Liver (tissue), 9 donors: ENCODE results near the gene ESRRB. TPM values are rescaled to one million over a fixed set of nuclear protein-coding genes. Genes with fewer than 3 reads are reported as not detected.

Experiments
- DNase-seq: peaks from one replicate; pipeline ENCODE4 v3.0.0-alpha.2; 2017; ENCODE audit warnings: low spot score
- H3K27ac ChIP-seq, 2 donors: one replicate each; pipeline ENCODE4 v1.7.0; 2013; ENCODE audit warnings: inconsistent platforms in 2 of 2, low read length in 2 of 2, control low read depth in 1 of 2, low read depth in 1 of 2, mild to moderate bottlenecking in 1 of 2
- H3K27me3 ChIP-seq, 4 donors: one replicate each; pipeline versions ENCODE4 v1.6.1 to v1.7.0; 2013; ENCODE audit warnings: low read length in 3 of 4, inconsistent platforms in 1 of 4, mild to moderate bottlenecking in 1 of 4, moderate library complexity in 1 of 4; ENCODE audit not compliant: control insufficient read depth in 4 of 4, insufficient read depth in 4 of 4
- H3K36me3 ChIP-seq, 4 donors: one replicate each; pipeline versions ENCODE4 v1.6.1 to v1.7.0; 2013; ENCODE audit warnings: low read length in 3 of 4, mild to moderate bottlenecking in 3 of 4, low read depth in 1 of 4, moderate library complexity in 1 of 4; ENCODE audit not compliant: control insufficient read depth in 4 of 4, insufficient read depth in 3 of 4
- H3K4me1 ChIP-seq, 4 donors: one replicate each; pipeline versions ENCODE4 v1.6.1 to v1.7.0; 2013; ENCODE audit warnings: low read length in 3 of 4, mild to moderate bottlenecking in 3 of 4, moderate library complexity in 1 of 4; ENCODE audit not compliant: control insufficient read depth in 4 of 4, insufficient read depth in 4 of 4
- H3K4me3 ChIP-seq, 3 donors: one replicate each; pipeline versions ENCODE4 v1.6.1 to v1.7.0; 2013; ENCODE audit warnings: low read length in 3 of 3, control low read depth in 1 of 3, low read depth in 1 of 3, mild to moderate bottlenecking in 1 of 3
- H3K9ac ChIP-seq, 2 donors: one replicate each; pipeline ENCODE4 v1.7.0; 2013; ENCODE audit warnings: low read length in 2 of 2, mild to moderate bottlenecking in 2 of 2, moderate library complexity in 2 of 2, control low read depth in 1 of 2, low read depth in 1 of 2
- H3K9me3 ChIP-seq, 4 donors: one replicate each; pipeline versions ENCODE4 v1.6.1 to v1.7.0; 2013; ENCODE audit warnings: low read length in 3 of 4; ENCODE audit not compliant: control insufficient read depth in 4 of 4
- CTCF ChIP-seq: fragments of 150-350 bp; IDR thresholded peaks from 2 replicates; pipeline ENCODE4 v1.5.1; 2017; ENCODE audit warnings: improper control_type of control experiment, low read depth, low read length; ENCODE audit not compliant: missing input control
- FOXA2 ChIP-seq: IDR thresholded peaks from 2 replicates; pipeline ENCODE4 v1.6.1; 2016; ENCODE audit warnings: antibody characterized with exemption
- GABPA ChIP-seq, 2 donors: IDR thresholded peaks in 1 of 2; conservative IDR thresholded peaks in 1 of 2; 2 replicates each; pipeline ENCODE4 v1.6.1; 2016; ENCODE audit warnings: antibody characterized with exemption in 2 of 2, mild to moderate bottlenecking in 1 of 2, moderate library complexity in 1 of 2
- HNF4G ChIP-seq: IDR thresholded peaks from 2 replicates; pipeline ENCODE4 v1.6.1; 2016; ENCODE audit warnings: antibody characterized with exemption
- JUND ChIP-seq, 2 donors: IDR thresholded peaks; 2 replicates each; pipeline ENCODE4 v1.6.1; 2016; ENCODE audit warnings: antibody characterized with exemption in 2 of 2
- RAD21 ChIP-seq, 2 donors: IDR thresholded peaks; 2 replicates each; pipeline ENCODE4 v1.6.1; 2016; ENCODE audit warnings: antibody characterized with exemption in 2 of 2, mild to moderate bottlenecking in 2 of 2
- REST ChIP-seq: IDR thresholded peaks from 2 replicates; pipeline ENCODE4 v1.6.1; 2016; ENCODE audit warnings: antibody characterized with exemption, mild to moderate bottlenecking
- SP1 ChIP-seq: IDR thresholded peaks from 2 replicates; pipeline ENCODE4 v1.6.1; 2018; ENCODE audit warnings: antibody characterized with exemption, mild to moderate bottlenecking
- TAF1 ChIP-seq: conservative IDR thresholded peaks from 2 replicates; pipeline ENCODE4 v1.6.1; 2016; ENCODE audit warnings: antibody characterized with exemption, mild to moderate bottlenecking
- ZBTB33 ChIP-seq: IDR thresholded peaks from 2 replicates; pipeline ENCODE4 v1.6.1; 2016; ENCODE audit warnings: antibody characterized with exemption
- WGBS: extraction: QIAGEN DNeasy Blood & Tissue Kit; methylation state at CpG from one replicate; pipeline ENCODE4 v1.1.7; 2013; 5-methylcytosine and 5-hydroxymethylcytosine counted together
- polyA plus RNA-seq, 2 donors: library from polyadenylated mRNA; stranded (reverse) in 1 of 2; unstranded in 1 of 2; fragments of 200-250 nt in 1 of 2; fragments of >200 nt in 1 of 2; fragmentation: Nextera tagmentation in 1 of 2; extraction: Ambion mirVana in 1 of 2; gene quantifications; one replicate each; pipeline versions ENCODE4 v1.2.1 to v1.2.3, GENCODE V29; 2013 to 2015
- total RNA-seq, 2 donors: library from RNA; depleted of rRNA; stranded (reverse); fragments of >200 nt; gene quantifications; one replicate each; pipeline ENCODE4 v1.2.3, GENCODE V29; 2014
- donor health status: healthy.
- donor health status: healthy.
- donor health status: healthy.
- donor health status: healthy.
- donor health status: healthy.

Gene ESRRB
- total and polyA plus RNA-seq, 4 donors: 0.08 to 0.21 (median 0.11) TPM

GRCh38 chr14:76376409-76376877 is 506 bp downstream of the ESRRB start:
- H3K27me3 ChIP-seq: peaks cover 0 to 26% (median 10%) of the 10 kb centered on the region in 4 donors
- H3K27ac ChIP-seq: no peak overlapping the region
- H3K4me3 ChIP-seq: peak overlapping the region in 2 of 3 donors; percentile 8 to 29
- DNase-seq: no peak
- peaks cover 4 to 18% (median 9%) of the 10 kb centered on the region in 4 donors for H3K4me1 ChIP-seq
- no peaks in the 10 kb centered on the region for H3K36me3 ChIP-seq
- TF ChIP-seq REST: no peak
- WGBS: 2% methylated on average over 16 of the region's 16 CpGs
- H3K9ac ChIP-seq: no peak overlapping the region
- H3K9me3 ChIP-seq: no peaks in the 10 kb centered on the region

- peaks cover 4 to 18% (median 9%) of the 10 kb centered on the region in 4 donors for H3K4me1 ChIP-seq
- no peaks in the 10 kb centered on the region for H3K36me3 ChIP-seq
- 2% methylated on average over 80 of the region's 80 CpGs for WGBS
- H3K9ac ChIP-seq: no peak overlapping the region
- no peak for TF ChIP-seq RAD21 (IDR thresholded peaks at IDR 0.05)
- no peak for TF ChIP-seq JUND (IDR thresholded peaks at IDR 0.05)
- TF ChIP-seq SP1: no peak
- TF ChIP-seq GABPA (IDR thresholded peaks at IDR 0.05 in 1 of 2, conservative IDR thresholded peaks at IDR 0.05 in 1 of 2): no peak
- no peak for TF ChIP-seq FOXA2
- TF ChIP-seq REST: no peak
- TF ChIP-seq ZBTB33: no peak
- TF ChIP-seq TAF1: no peak
- no peak for TF ChIP-seq CTCF
- no peak for TF ChIP-seq HNF4G
- no peak for DNase-seq
- H3K9me3 ChIP-seq: no peaks in the 10 kb centered on the region
- no peak overlapping the region for H3K27ac ChIP-seq
- H3K4me3 ChIP-seq: peak overlapping the region in 1 of 3 donors; percentile 29
- H3K27me3 ChIP-seq: peaks cover 0 to 23% (median 10%) of the 10 kb centered on the region in 4 donors
These were observed 1.2 kb downstream of the ESRRB start for GRCh38 chr14:76376878-76377734.
